Gastroesophageal sphincter (tissue), 3 donors: ENCODE results near the gene MSL3B.

ENCODE experiments used
- CTCF ChIP-seq, 4 experiments: fragments of 200-600 bp in 2 of 4; fragments of 450-650 bp in 2 of 4; sonication (generic) in 1 of 4; IDR thresholded peaks; one replicate each; pipeline ENCODE4 v1.5.1; 2017 to 2019; ENCODE audit warnings: antibody characterized with exemption in 4 of 4, mild to moderate bottlenecking in 2 of 4, moderate library complexity in 2 of 4
- EP300 ChIP-seq: sonication (generic); formaldehyde crosslinking; IDR thresholded peaks from one replicate; pipeline ENCODE4 v1.6.1; 2017; ENCODE audit warnings: antibody characterized with exemption, mild to moderate bottlenecking
- POLR2A ChIP-seq, 2 donors: fragments of 450-650 bp; IDR thresholded peaks; one replicate each; pipeline ENCODE4 v1.6.1; 2017; ENCODE audit warnings: antibody characterized with exemption in 2 of 2, mild to moderate bottlenecking in 2 of 2, moderate library complexity in 1 of 2
- POLR2AphosphoS5 ChIP-seq: sonication (generic); formaldehyde crosslinking; IDR thresholded peaks from one replicate; pipeline ENCODE4 v1.6.1; 2017; ENCODE audit warnings: antibody characterized with exemption

DNA sequence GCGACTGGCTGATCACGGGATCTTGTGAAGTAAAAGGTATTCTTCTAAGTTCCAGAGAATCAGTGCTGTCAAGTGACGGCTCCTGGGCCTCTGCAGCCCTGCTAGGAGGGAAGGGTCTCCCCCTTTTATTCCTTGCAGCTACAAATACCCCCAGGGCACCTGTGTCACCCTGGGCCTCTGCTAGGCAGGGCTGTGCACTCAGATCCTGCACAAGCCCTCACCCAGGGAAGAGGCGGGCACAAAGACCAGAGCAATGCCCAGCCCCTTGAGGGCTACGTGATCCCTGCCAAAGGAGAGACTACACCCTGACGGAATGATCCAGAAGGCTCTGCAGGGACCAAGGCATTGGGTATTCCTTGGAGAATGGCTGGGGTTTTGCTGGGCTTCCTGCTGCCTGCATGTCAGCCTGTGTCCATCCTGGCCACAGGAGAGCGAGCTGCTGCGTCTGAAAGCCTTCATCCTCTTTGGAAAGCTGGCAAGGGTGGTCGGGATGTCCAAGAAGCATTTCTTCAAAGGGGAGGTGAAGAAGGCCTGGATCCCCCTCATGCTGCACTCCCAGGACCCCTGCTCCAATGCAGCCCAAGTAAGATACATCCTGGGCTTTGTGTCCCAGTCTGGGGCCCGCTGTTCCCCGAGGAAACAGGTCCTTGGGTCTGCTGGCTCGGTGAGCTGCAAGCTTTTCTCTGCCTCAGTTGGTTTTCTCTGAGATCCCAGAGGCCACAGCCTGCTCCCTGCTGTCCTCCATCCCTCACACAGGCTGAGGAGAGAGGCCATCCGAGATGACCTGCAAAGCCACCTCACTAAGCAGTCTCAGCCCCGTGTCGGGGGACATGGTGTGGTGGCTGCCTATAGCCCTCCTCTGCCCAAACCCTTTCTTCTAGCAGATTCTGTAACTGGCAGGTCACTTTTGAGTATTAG is 38.7 kb downstream of the MSL3B start:
- no peak for TF ChIP-seq CTCF (IDR thresholded peaks at IDR 0.05)
- no peak for TF ChIP-seq POLR2A (IDR thresholded peaks at IDR 0.05)
- no peak for TF ChIP-seq EP300
- no peak for TF ChIP-seq POLR2AphosphoS5
